Neural cell (in vitro differentiated cells): ENCODE results near the gene PHF10.

Experiments
- CTCF ChIP-seq: fragments of 450-650 bp; IDR thresholded peaks from 2 replicates; pipeline ENCODE4 v1.5.1; 2014; ENCODE audit warnings: antibody characterized with exemption, mild to moderate bottlenecking, moderate library complexity; ENCODE audit not compliant: poor library complexity, severe bottlenecking
- EP300 ChIP-seq: fragments of 450-650 bp; conservative IDR thresholded peaks from 2 replicates; pipeline ENCODE4 v1.6.1; 2014; ENCODE audit warnings: antibody characterized with exemption, mild to moderate bottlenecking, moderate library complexity; ENCODE audit not compliant: poor library complexity, severe bottlenecking

GRCh38 chr6:169745405-169745804 is 21.1 kb upstream of the PHF10 start:
- TF ChIP-seq CTCF = no peak
- TF ChIP-seq EP300 = no peak
